HG02840 (cell line): ENCODE results near the gene FXYD5.

ENCODE experiments used
- ATAC-seq: cut with Tn5 transposase; IDR thresholded peaks from one replicate; pipeline ENCODE4 v1.9.1; 2021; ENCODE audit warnings: mild to moderate bottlenecking, moderate library complexity, moderate number of reproducible peaks; ENCODE audit not compliant: unreplicated experiment, low FRiP score

Gene FXYD5

GRCh38 chr19:35153701-35154524 lies 622 bp upstream of the FXYD5 start:
- ATAC-seq = no peak

GRCh38 chr19:35155441-35155840 lies 906 bp downstream of the FXYD5 start:
- ATAC-seq = no peak

- ATAC-seq = no peak
Observed at GRCh38 chr19:35155981-35156672, 1.6 kb downstream of the FXYD5 start.

- ATAC-seq = no peak
Observed at GRCh38 chr19:35156673-35157014, 2.1 kb downstream of the FXYD5 start.

- no peak for ATAC-seq
Observed at GRCh38 chr19:35157431-35157830, 2.9 kb downstream of the FXYD5 start.

GRCh38 chr19:35159606-35160005 lies 5.1 kb downstream of the FXYD5 start:
- no peak for ATAC-seq

- ATAC-seq = no peak
Observed at GRCh38 chr19:35160629-35161433, 6.3 kb downstream of the FXYD5 start.

- no peak for ATAC-seq
Observed at GRCh38 chr19:35161434-35161743, 6.9 kb downstream of the FXYD5 start.

GRCh38 chr19:35162471-35163326 lies 8.2 kb downstream of the FXYD5 start:
- no peak for ATAC-seq

- no peak for ATAC-seq
Observed at GRCh38 chr19:35164418-35164817, 9.9 kb downstream of the FXYD5 start.

GRCh38 chr19:35165200-35166058 lies 10.9 kb downstream of the FXYD5 start:
- no peak for ATAC-seq

GRCh38 chr19:35166100-35167063 lies 11.8 kb downstream of the FXYD5 start:
- no peak for ATAC-seq

- ATAC-seq = no peak
Observed at GRCh38 chr19:35167251-35168119, 12.9 kb downstream of the FXYD5 start.

GRCh38 chr19:35168196-35168595 lies 13.7 kb downstream of the FXYD5 start:
- no peak for ATAC-seq

GRCh38 chr19:35169221-35169995 lies 14.9 kb downstream of the FXYD5 start:
- no peak for ATAC-seq

- ATAC-seq = no peak
Observed at GRCh38 chr19:35170359-35171061, 16.0 kb downstream of the FXYD5 start.
